Stomach (tissue), 9 donors: ENCODE data around the gene GNPTAB. TPM values are rescaled to one million over a fixed set of nuclear protein-coding genes. Genes with fewer than 3 reads are reported as not detected.

Source experiments
- DNase-seq, 2 donors: peaks; one replicate each; pipeline versions ENCODE4 v3.0.0 to v3.0.0-alpha.2; 2013 to 2019
- H3K27ac ChIP-seq, 5 donors: fragments of 200-600 bp in 4 of 5; sonication (generic) in 4 of 5; one replicate each; pipeline ENCODE4 v1.5.1; 2013 to 2019; ENCODE audit warnings: mild to moderate bottlenecking in 1 of 5, moderate library complexity in 1 of 5
- H3K27me3 ChIP-seq, 3 donors: fragments of 200-600 bp; sonication (generic); one replicate each; pipeline ENCODE4 v1.5.1; 2017 to 2019; ENCODE audit warnings: mixed run types in 1 of 3
- H3K36me3 ChIP-seq, 4 donors: fragments of 200-600 bp; sonication (generic); 1 replicate in 3 of 4; 2 replicates in 1 of 4; pipeline ENCODE4 v1.5.1; 2016 to 2019
- H3K4me1 ChIP-seq, 4 donors: fragments of 200-600 bp; sonication (generic); one replicate each; pipeline ENCODE4 v1.5.1; 2016 to 2019
- H3K4me3 ChIP-seq, 4 donors: fragments of 200-600 bp; sonication (generic) in 3 of 4; one replicate each; pipeline ENCODE4 v1.5.1; 2016 to 2019; ENCODE audit warnings: mild to moderate bottlenecking in 1 of 4
- H3K9me3 ChIP-seq, 4 donors: fragments of 200-600 bp; sonication (generic); one replicate each; pipeline ENCODE4 v1.5.1; 2016 to 2019
- CTCF ChIP-seq, 7 experiments: fragments of 450-650 bp in 4 of 7; fragments of 200-600 bp in 3 of 7; sonication (generic) in 3 of 7; IDR thresholded peaks; one replicate each; pipeline ENCODE4 v1.5.1; 2016 to 2019; ENCODE audit warnings: antibody characterized with exemption in 7 of 7, control low read depth in 2 of 7, mild to moderate bottlenecking in 1 of 7
- EP300 ChIP-seq: sonication (generic); formaldehyde crosslinking; IDR thresholded peaks from one replicate; pipeline ENCODE4 v1.6.1; 2017; ENCODE audit warnings: antibody characterized with exemption
- POLR2A ChIP-seq, 4 donors: fragments of 450-650 bp; IDR thresholded peaks; one replicate each; pipeline ENCODE4 v1.6.1; 2016; ENCODE audit warnings: antibody characterized with exemption in 4 of 4, control low read depth in 2 of 4, mild to moderate bottlenecking in 1 of 4, moderate library complexity in 1 of 4
- POLR2AphosphoS5 ChIP-seq, 3 donors: sonication (generic); formaldehyde crosslinking; IDR thresholded peaks; one replicate each; pipeline ENCODE4 v1.6.1; 2016; ENCODE audit warnings: antibody characterized with exemption in 3 of 3
- WGBS, 5 donors: extraction: QIAGEN DNeasy Blood & Tissue Kit in 3 of 5; methylation state at CpG; one replicate each; pipeline versions ENCODE4 v1.1.5 to v1.1.7; 2013 to 2018; 5-methylcytosine and 5-hydroxymethylcytosine counted together
- intact Hi-C: fragments of 100-400 bp; cut with DNase I; formaldehyde crosslinking; loops from one replicate; pipeline ENCODE4 v1.15.1; 2023; ENCODE audit warnings: low total_unique reads
- polyA plus RNA-seq, 3 donors: library from polyadenylated mRNA; stranded (reverse); fragments of 200-250 nt; gene quantifications; one replicate each; pipeline ENCODE4 v1.2.3, GENCODE V29; 2013
- total RNA-seq, 5 donors: library from RNA; depleted of rRNA; stranded (reverse); fragments of >200 nt; gene quantifications; one replicate each; pipeline versions ENCODE4 v1.1.0 to v1.2.3, GENCODE V29; 2014 to 2016
- donor health status: healthy with polysubstance abuse.
- donor health status: Bipolar disorder and iron deficiency.
- donor health status: healthy.

Gene GNPTAB
- total and polyA plus RNA-seq, 8 donors, result 8.9 to 63.2 (median 16.9) TPM

GRCh38 chr12:101763246-101763931, 67.4 kb downstream of the GNPTAB start:
- TF ChIP-seq EP300, result no peak
- TF ChIP-seq POLR2AphosphoS5 (IDR thresholded peaks at IDR 0.05), result no peak
- TF ChIP-seq CTCF (IDR thresholded peaks at IDR 0.05), result no peak
- no peak for TF ChIP-seq POLR2A (IDR thresholded peaks at IDR 0.05)
- intact Hi-C loops, result no loop called here
- Histone ChIP-seq H3K4me3 (no peak overlapping the region), H3K27me3 (no peaks in the 10 kb centered on the region), H3K9me3 (no peaks in the 10 kb centered on the region), H3K36me3 (peaks cover 10 to 70% (median 65%) of the 10 kb centered on the region in 4 donors), H3K27ac (no peak overlapping the region), H3K4me1 (peaks cover 0 to 5% (median 0%) of the 10 kb centered on the region in 4 donors)
- no peak for DNase-seq
- 79 to 85% (median 80%) methylated on average over 6 of the region's 6 CpGs for WGBS, 5 donors

- TF ChIP-seq CTCF (IDR thresholded peaks at IDR 0.05) (no peak), POLR2A (IDR thresholded peaks at IDR 0.05) (no peak), EP300 (no peak), POLR2AphosphoS5 (IDR thresholded peaks at IDR 0.05) (no peak)
- Histone ChIP-seq H3K27me3 (no peaks in the 10 kb centered on the region), H3K9me3 (no peaks in the 10 kb centered on the region), H3K27ac (no peak overlapping the region), H3K4me1 (peaks cover 0 to 5% (median 0%) of the 10 kb centered on the region in 4 donors), H3K36me3 (peaks cover 10 to 71% (median 67%) of the 10 kb centered on the region in 4 donors), H3K4me3 (no peak overlapping the region)
- DNase-seq, result no peak
- 87 to 97% (median 91%) methylated on average over 4 of the region's 4 CpGs for WGBS, 5 donors
- intact Hi-C loops, result no loop called here
These were observed 69.0 kb downstream of the GNPTAB start for GRCh38 chr12:101761781-101762180.

- Histone ChIP-seq H3K4me3 (no peak overlapping the region), H3K27me3 (no peaks in the 10 kb centered on the region), H3K4me1 (peaks cover 0 to 5% (median 0%) of the 10 kb centered on the region in 4 donors), H3K27ac (no peak overlapping the region), H3K9me3 (no peaks in the 10 kb centered on the region), H3K36me3 (peaks cover 10 to 71% (median 67%) of the 10 kb centered on the region in 4 donors)
- TF ChIP-seq CTCF (IDR thresholded peaks at IDR 0.05), result no peak
- TF ChIP-seq POLR2AphosphoS5 (IDR thresholded peaks at IDR 0.05), result no peak
- no peak for TF ChIP-seq POLR2A (IDR thresholded peaks at IDR 0.05)
- TF ChIP-seq EP300, result no peak
- 56 to 67% (median 62%) methylated on average over 5 of the region's 5 CpGs for WGBS, 5 donors
- intact Hi-C loops, result no loop called here
- no peak for DNase-seq
These were observed 69.4 kb downstream of the GNPTAB start for GRCh38 chr12:101761350-101761749.

GRCh38 chr12:101759396-101760047, 71.2 kb downstream of the GNPTAB start:
- Histone ChIP-seq H3K9me3 (no peaks in the 10 kb centered on the region), H3K27me3 (no peaks in the 10 kb centered on the region), H3K27ac (no peak overlapping the region), H3K36me3 (peaks cover 6 to 64% (median 63%) of the 10 kb centered on the region in 4 donors), H3K4me3 (no peak overlapping the region), H3K4me1 (peaks cover 0 to 5% (median 0%) of the 10 kb centered on the region in 4 donors)
- intact Hi-C loops, result loop anchor here (10.0 kb wide), 1 partner anchor 195 kb away; no protein-coding TSS in a partner anchor
- no peak for TF ChIP-seq POLR2AphosphoS5 (IDR thresholded peaks at IDR 0.05)
- no peak for TF ChIP-seq POLR2A (IDR thresholded peaks at IDR 0.05)
- no peak for TF ChIP-seq EP300
- TF ChIP-seq CTCF (IDR thresholded peaks at IDR 0.05), result peak in 5 of 7 experiments; percentile 56 to 74 (median 71)
- 58 to 64% (median 62%) methylated on average over 5 of the region's 5 CpGs for WGBS, 5 donors
- peak in 1 of 2 donors; percentile 52 for DNase-seq
